ENCODE data around the gene ALKBH6. TPM values are rescaled to one million over a fixed set of nuclear protein-coding genes. Genes with fewer than 3 reads are reported as not detected.
A peak's percentile ranks its signal among the peaks of the same experiment; 100 is the strongest.

Gene ALKBH6
- total and polyA plus RNA-seq, 2 of the 13 experiments (the other 11 are each of a cell fraction or from before 2014, with no cell fraction given) = 13.7 to 18.1 TPM

- peak; percentile 79 for TF ChIP-seq TAF1 (CRISPR knock-in tag; IDR thresholded peaks at IDR 0.05)
- peak; percentile 96 for TF ChIP-seq HES4 (CRISPR knock-in tag; IDR thresholded peaks at IDR 0.05; ENCODE audit: borderline replicate concordance)
- TF ChIP-seq, protein P1, sequence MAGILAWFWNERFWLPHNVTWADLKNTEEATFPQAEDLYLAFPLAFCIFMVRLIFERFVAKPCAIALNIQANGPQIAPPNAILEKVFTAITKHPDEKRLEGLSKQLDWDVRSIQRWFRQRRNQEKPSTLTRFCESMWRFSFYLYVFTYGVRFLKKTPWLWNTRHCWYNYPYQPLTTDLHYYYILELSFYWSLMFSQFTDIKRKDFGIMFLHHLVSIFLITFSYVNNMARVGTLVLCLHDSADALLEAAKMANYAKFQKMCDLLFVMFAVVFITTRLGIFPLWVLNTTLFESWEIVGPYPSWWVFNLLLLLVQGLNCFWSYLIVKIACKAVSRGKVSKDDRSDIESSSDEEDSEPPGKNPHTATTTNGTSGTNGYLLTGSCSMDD (CRISPR knock-in tag; IDR thresholded peaks at IDR 0.05) = no peak
- no peak for TF ChIP-seq ZNF253 (CRISPR knock-in tag; IDR thresholded peaks at IDR 0.05; ENCODE audit: borderline replicate concordance)
- TF ChIP-seq, protein P2, sequence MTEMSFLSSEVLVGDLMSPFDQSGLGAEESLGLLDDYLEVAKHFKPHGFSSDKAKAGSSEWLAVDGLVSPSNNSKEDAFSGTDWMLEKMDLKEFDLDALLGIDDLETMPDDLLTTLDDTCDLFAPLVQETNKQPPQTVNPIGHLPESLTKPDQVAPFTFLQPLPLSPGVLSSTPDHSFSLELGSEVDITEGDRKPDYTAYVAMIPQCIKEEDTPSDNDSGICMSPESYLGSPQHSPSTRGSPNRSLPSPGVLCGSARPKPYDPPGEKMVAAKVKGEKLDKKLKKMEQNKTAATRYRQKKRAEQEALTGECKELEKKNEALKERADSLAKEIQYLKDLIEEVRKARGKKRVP (CRISPR knock-in tag; IDR thresholded peaks at IDR 0.05) = peak in 1 of 2 experiments; percentile 65; a peak in 2 of 4 replicates
- no peak for TF ChIP-seq TCF7 (IDR thresholded peaks at IDR 0.05; ENCODE audit: low read depth)
- TF ChIP-seq NFKB2 (CRISPR knock-in tag; IDR thresholded peaks at IDR 0.05; ENCODE audit: borderline replicate concordance) = no peak; the same call in 1 of the 2 replicates
- TF ChIP-seq, protein P3, sequence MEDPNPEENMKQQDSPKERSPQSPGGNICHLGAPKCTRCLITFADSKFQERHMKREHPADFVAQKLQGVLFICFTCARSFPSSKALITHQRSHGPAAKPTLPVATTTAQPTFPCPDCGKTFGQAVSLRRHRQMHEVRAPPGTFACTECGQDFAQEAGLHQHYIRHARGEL (CRISPR knock-in tag; IDR thresholded peaks at IDR 0.05) = peak; percentile 31; the same call in 1 of the 2 replicates
- peak; percentile 38; the same call in 1 of the 2 replicates for TF ChIP-seq ZNF263 (CRISPR knock-in tag; IDR thresholded peaks at IDR 0.05)
- peak; percentile 97 for TF ChIP-seq CEBPG (CRISPR knock-in tag; IDR thresholded peaks at IDR 0.05)
- TF ChIP-seq ZNF879 (CRISPR knock-in tag; IDR thresholded peaks at IDR 0.05) = 0 out of 2 replicates have a peak, but pooled peaks have one; percentile 84
- TF ChIP-seq MLX (CRISPR knock-in tag; IDR thresholded peaks at IDR 0.05) = peak; percentile 49
- TF ChIP-seq HDAC6 (IDR thresholded peaks at IDR 0.05; ENCODE audit: low read depth, low read length) = no peak
- TF ChIP-seq ZFP36 (IDR thresholded peaks at IDR 0.05; ENCODE audit: borderline replicate concordance, low read depth, low read length, partially characterized antibody) = no peak
- TF ChIP-seq FOXO4 (CRISPR knock-in tag; conservative IDR thresholded peaks at IDR 0.05) = no peak
- TF ChIP-seq PITX1 (CRISPR knock-in tag; IDR thresholded peaks at IDR 0.05) = no peak; the same call in 1 of the 2 replicates
- TF ChIP-seq ZNF782 (CRISPR knock-in tag; IDR thresholded peaks at IDR 0.05; ENCODE audit: borderline replicate concordance) = peak; percentile 81; the same call in 1 of the 2 replicates
- TF ChIP-seq NFYB (CRISPR knock-in tag; IDR thresholded peaks at IDR 0.05) = peak; percentile 94
- TF ChIP-seq ZC3H13 (CRISPR knock-in tag; IDR thresholded peaks at IDR 0.05) = peak; percentile 59; the same call in 1 of the 2 replicates
- TF ChIP-seq GATAD2A (CRISPR knock-in tag; IDR thresholded peaks at IDR 0.05) = no peak
- TF ChIP-seq, protein P4, sequence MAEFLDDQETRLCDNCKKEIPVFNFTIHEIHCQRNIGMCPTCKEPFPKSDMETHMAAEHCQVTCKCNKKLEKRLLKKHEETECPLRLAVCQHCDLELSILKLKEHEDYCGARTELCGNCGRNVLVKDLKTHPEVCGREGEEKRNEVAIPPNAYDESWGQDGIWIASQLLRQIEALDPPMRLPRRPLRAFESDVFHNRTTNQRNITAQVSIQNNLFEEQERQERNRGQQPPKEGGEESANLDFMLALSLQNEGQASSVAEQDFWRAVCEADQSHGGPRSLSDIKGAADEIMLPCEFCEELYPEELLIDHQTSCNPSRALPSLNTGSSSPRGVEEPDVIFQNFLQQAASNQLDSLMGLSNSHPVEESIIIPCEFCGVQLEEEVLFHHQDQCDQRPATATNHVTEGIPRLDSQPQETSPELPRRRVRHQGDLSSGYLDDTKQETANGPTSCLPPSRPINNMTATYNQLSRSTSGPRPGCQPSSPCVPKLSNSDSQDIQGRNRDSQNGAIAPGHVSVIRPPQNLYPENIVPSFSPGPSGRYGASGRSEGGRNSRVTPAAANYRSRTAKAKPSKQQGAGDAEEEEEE (CRISPR knock-in tag; IDR thresholded peaks at IDR 0.05; ENCODE audit: borderline replicate concordance) = no peak
- peak; percentile 30; the same call in 1 of the 2 replicates for TF ChIP-seq ZNF329 (CRISPR knock-in tag; IDR thresholded peaks at IDR 0.05; ENCODE audit: low read depth)
These were observed 18.7 kb downstream of the ALKBH6 start, which contains the start of gene SDHAF1 (continued) for GRCh38 chr19:35995048-35995993.

All from HepG2 (cell line).